Loucy (cell line): Measurements from ENCODE around the gene TTC39C.

Experiments used
- H2AFZ ChIP-seq: fragments of 200-600 bp; sonication (generic); 2 replicates; pipeline ENCODE4 v1.6.0; 2016; ENCODE audit warnings: antibody characterized with exemption, mild to moderate bottlenecking, low read length, moderate library complexity
- H3F3A ChIP-seq: fragments of 200-600 bp; 2 replicates; pipeline ENCODE4 v1.6.0; 2016; ENCODE audit warnings: antibody characterized with exemption, low read depth, mild to moderate bottlenecking
- H3K27me3 ChIP-seq: fragments of 200-600 bp; sonication (generic); 2 replicates; pipeline ENCODE4 v1.6.1; 2014; ENCODE audit warnings: low read length, mild to moderate bottlenecking; ENCODE audit not compliant: insufficient read depth, poor library complexity, severe bottlenecking
- H3K36me3 ChIP-seq: fragments of 200-600 bp; sonication (generic); 2 replicates; pipeline ENCODE4 v1.6.1; 2016; ENCODE audit warnings: low read length; ENCODE audit not compliant: insufficient read depth
- H3K4me1 ChIP-seq: fragments of 200-600 bp; sonication (generic); 2 replicates; pipeline ENCODE4 v1.5.1; 2014; ENCODE audit warnings: low read length, mild to moderate bottlenecking; ENCODE audit not compliant: insufficient read depth, poor library complexity, severe bottlenecking
- H3K4me2 ChIP-seq: fragments of 200-600 bp; sonication (generic); 2 replicates; pipeline ENCODE4 v1.6.0; 2014; ENCODE audit warnings: antibody characterized with exemption, low read length, low read depth, mild to moderate bottlenecking; ENCODE audit not compliant: poor library complexity, severe bottlenecking
- H3K4me3 ChIP-seq: fragments of 200-600 bp; sonication (generic); 2 replicates; pipeline ENCODE4 v1.5.1; 2014; ENCODE audit warnings: low read length, mild to moderate bottlenecking, mixed read lengths; ENCODE audit not compliant: poor library complexity, severe bottlenecking
- H3K79me2 ChIP-seq: fragments of 200-600 bp; sonication (generic); 2 replicates; pipeline ENCODE4 v1.6.1; 2014; ENCODE audit warnings: low read length; ENCODE audit not compliant: insufficient read depth
- H3K9ac ChIP-seq: fragments of 200-600 bp; sonication (generic); 2 replicates; pipeline ENCODE4 v1.6.0; 2014; ENCODE audit warnings: mild to moderate bottlenecking, low read depth, low read length, moderate library complexity; ENCODE audit not compliant: poor library complexity, severe bottlenecking
- H3K9me2 ChIP-seq: fragments of 200-600 bp; sonication (generic); replicated peaks from 2 replicates; pipeline ENCODE4 v1.6.1; 2016; ENCODE audit warnings: low read depth, low read length, mixed read lengths
- H3K9me3 ChIP-seq: fragments of 200-600 bp; sonication (generic); 2 replicates; pipeline ENCODE4 v1.6.1; 2014; ENCODE audit warnings: mild to moderate bottlenecking, antibody characterized with exemption, low read length, low read depth; ENCODE audit not compliant: insufficient read depth
- H4K20me1 ChIP-seq: fragments of 200-600 bp; sonication (generic); 2 replicates; pipeline ENCODE4 v1.6.0; 2014; ENCODE audit warnings: antibody characterized with exemption, low read length, mild to moderate bottlenecking; ENCODE audit not compliant: insufficient read depth, poor library complexity, severe bottlenecking
- EZH2phosphoT487 ChIP-seq: fragments of 200-600 bp; IDR thresholded peaks from 2 replicates; pipeline ENCODE4 v1.6.1; 2018; ENCODE audit warnings: antibody characterized with exemption, mild to moderate bottlenecking, moderate library complexity, borderline replicate concordance
- TF ChIP-seq, protein P1 (sequence below): fragments of 200-600 bp; sonication (generic); conservative IDR thresholded peaks from 2 replicates; pipeline ENCODE4 v1.5.1; 2014; ENCODE audit warnings: mild to moderate bottlenecking, antibody characterized with exemption, low read length

TTC39C gene

DNA sequence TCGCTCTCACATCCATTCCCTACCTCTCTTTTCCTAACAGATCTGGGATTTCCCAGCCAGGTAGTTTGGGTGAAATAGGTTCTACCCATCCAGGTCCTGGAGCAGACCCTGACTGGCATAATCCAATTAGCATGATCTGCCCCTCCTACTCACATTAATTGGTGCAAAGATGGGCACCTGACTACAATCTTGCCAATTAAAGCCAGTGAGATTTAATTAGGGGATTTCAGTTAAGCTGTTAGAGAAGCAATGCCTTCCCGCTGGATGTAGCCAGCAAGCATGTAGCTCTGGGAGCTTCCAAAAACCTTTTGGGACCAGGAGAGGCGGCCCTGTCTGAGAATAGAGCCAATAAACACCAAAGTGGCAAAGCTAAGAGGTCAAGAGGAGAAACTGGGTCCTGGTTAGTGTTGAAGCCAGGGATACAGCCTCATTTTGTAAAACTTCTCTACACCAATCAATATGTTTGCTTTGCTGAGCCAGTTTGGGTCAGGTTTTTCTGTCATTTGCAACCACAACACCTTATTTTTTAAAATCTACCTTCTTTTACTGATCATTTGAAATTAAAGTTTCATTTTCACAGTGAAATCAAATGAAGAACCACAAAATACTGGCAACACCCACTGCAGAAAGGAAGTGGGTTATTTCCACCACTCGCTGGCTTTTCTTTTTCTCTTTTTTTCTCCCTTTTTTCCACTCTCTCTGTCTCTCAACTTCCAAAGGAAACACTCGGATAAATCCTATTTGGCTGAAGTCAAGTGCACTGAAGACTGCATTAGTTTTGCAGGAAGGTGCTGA, 3.2 kb upstream of the TTC39C start:
- H3K27me3 ChIP-seq = no peaks in the 10 kb centered on the region
- no peak for TF ChIP-seq EZH2phosphoT487
- TF ChIP-seq, protein P1, sequence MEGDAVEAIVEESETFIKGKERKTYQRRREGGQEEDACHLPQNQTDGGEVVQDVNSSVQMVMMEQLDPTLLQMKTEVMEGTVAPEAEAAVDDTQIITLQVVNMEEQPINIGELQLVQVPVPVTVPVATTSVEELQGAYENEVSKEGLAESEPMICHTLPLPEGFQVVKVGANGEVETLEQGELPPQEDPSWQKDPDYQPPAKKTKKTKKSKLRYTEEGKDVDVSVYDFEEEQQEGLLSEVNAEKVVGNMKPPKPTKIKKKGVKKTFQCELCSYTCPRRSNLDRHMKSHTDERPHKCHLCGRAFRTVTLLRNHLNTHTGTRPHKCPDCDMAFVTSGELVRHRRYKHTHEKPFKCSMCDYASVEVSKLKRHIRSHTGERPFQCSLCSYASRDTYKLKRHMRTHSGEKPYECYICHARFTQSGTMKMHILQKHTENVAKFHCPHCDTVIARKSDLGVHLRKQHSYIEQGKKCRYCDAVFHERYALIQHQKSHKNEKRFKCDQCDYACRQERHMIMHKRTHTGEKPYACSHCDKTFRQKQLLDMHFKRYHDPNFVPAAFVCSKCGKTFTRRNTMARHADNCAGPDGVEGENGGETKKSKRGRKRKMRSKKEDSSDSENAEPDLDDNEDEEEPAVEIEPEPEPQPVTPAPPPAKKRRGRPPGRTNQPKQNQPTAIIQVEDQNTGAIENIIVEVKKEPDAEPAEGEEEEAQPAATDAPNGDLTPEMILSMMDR = no peak
- H3K4me1 ChIP-seq = peaks cover 59% of the 10 kb centered on the region
- H3K79me2 ChIP-seq = peaks cover 16% of the 10 kb centered on the region
- peak overlapping the region; percentile 38 for H3K9ac ChIP-seq
- H2AFZ ChIP-seq = peak overlapping the region; percentile 64
- H3K9me3 ChIP-seq = no peaks in the 10 kb centered on the region
- H3K4me2 ChIP-seq = peak overlapping the region; percentile 96
- no peaks in the 10 kb centered on the region for H3K9me2 ChIP-seq
- peaks cover 4% of the 10 kb centered on the region for H4K20me1 ChIP-seq
- no peaks in the 10 kb centered on the region for H3K36me3 ChIP-seq
- H3F3A ChIP-seq = peaks cover 11% of the 10 kb centered on the region; the same call in 1 of the 2 replicates
- peak overlapping the region; percentile 44 for H3K4me3 ChIP-seq

DNA sequence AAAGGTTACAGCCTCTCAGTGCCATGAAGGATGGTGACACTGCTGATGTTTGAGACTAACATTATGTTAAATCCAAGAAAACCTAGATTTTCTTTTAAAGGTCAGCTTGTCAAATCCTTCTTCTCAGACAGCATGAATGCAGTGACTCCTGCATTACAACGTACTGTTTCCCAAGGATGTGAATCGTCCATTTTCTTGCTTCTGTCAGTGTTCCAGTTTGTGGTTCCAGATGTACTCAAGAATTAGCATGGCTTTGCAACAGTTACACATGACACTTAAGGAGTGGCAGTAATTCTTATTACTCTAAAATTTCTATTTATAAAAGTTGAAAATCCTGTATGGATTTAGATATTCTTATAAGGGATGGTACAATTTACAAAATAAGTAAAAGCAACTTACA, 1.5 kb upstream of the TTC39C start:
- H3K27me3 ChIP-seq = no peaks in the 10 kb centered on the region
- no peak overlapping the region for H3K9ac ChIP-seq
- H4K20me1 ChIP-seq = peaks cover 21% of the 10 kb centered on the region
- TF ChIP-seq EZH2phosphoT487 = no peak
- TF ChIP-seq, protein P1 = no peak
- H3K36me3 ChIP-seq = no peaks in the 10 kb centered on the region
- peaks cover 76% of the 10 kb centered on the region for H3K4me1 ChIP-seq
- H3F3A ChIP-seq = peaks cover 11% of the 10 kb centered on the region; the same call in 1 of the 2 replicates
- no peak overlapping the region for H3K4me3 ChIP-seq
- H3K9me2 ChIP-seq = no peaks in the 10 kb centered on the region
- H3K4me2 ChIP-seq = peak overlapping the region; percentile 96
- peaks cover 34% of the 10 kb centered on the region for H3K79me2 ChIP-seq
- no peak overlapping the region for H2AFZ ChIP-seq
- no peaks in the 10 kb centered on the region for H3K9me3 ChIP-seq

DNA sequence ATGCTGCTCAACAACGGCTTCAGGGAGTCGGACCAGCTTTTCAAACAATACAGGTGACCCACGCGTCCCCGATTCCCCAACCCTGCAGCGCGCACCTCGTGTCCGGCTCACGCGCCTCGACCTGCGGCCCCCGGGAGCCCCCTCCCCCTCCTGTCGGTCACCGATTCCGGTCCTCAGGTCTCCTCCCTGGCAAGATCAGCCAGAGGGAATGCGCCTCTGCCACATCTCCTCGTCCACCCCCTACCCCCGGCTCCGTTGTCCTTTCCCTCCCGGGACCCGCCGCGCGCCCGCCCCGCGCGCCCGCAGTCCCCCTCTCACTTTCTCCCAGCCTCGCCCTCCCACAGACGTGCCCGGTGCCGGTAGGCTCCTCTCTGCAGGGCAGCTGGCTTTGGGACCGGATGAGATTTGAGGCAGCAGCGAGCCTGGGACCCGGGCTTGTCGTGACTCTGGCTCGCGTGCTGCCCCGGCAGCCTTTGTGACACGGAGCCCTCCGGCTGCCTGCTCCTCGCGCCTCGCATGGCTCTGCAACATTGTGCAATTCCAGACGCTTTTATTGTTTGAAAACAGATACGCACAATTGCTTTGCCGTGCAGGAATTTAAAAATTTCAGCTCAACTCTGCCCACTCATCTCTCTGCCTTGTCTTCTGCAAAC, 558 bp downstream of the TTC39C start:
- H3F3A ChIP-seq = peaks cover 21% of the 10 kb centered on the region; the same call in 1 of the 2 replicates
- peaks cover 82% of the 10 kb centered on the region for H3K4me1 ChIP-seq
- peak overlapping the region; percentile 86 for H3K9ac ChIP-seq
- no peaks in the 10 kb centered on the region for H3K9me3 ChIP-seq
- H3K79me2 ChIP-seq = peaks cover 48% of the 10 kb centered on the region
- no peaks in the 10 kb centered on the region for H3K27me3 ChIP-seq
- peak overlapping the region; percentile 87 for H2AFZ ChIP-seq
- H3K36me3 ChIP-seq = no peaks in the 10 kb centered on the region
- H3K9me2 ChIP-seq = no peaks in the 10 kb centered on the region
- peak overlapping the region; percentile 77 for H3K4me3 ChIP-seq
- peak overlapping the region; percentile 96 for H3K4me2 ChIP-seq
- TF ChIP-seq, protein P1 = no peak
- TF ChIP-seq EZH2phosphoT487 = no peak
- H4K20me1 ChIP-seq = peaks cover 37% of the 10 kb centered on the region
